HG03565 (cell line): ENCODE measurements around the gene ID2.

Experiments used
- ATAC-seq: cut with Tn5 transposase; IDR thresholded peaks from one replicate; pipeline ENCODE4 v1.9.1; 2021; ENCODE audit warnings: mild to moderate bottlenecking, moderate library complexity; ENCODE audit not compliant: unreplicated experiment

Gene ID2

DNA sequence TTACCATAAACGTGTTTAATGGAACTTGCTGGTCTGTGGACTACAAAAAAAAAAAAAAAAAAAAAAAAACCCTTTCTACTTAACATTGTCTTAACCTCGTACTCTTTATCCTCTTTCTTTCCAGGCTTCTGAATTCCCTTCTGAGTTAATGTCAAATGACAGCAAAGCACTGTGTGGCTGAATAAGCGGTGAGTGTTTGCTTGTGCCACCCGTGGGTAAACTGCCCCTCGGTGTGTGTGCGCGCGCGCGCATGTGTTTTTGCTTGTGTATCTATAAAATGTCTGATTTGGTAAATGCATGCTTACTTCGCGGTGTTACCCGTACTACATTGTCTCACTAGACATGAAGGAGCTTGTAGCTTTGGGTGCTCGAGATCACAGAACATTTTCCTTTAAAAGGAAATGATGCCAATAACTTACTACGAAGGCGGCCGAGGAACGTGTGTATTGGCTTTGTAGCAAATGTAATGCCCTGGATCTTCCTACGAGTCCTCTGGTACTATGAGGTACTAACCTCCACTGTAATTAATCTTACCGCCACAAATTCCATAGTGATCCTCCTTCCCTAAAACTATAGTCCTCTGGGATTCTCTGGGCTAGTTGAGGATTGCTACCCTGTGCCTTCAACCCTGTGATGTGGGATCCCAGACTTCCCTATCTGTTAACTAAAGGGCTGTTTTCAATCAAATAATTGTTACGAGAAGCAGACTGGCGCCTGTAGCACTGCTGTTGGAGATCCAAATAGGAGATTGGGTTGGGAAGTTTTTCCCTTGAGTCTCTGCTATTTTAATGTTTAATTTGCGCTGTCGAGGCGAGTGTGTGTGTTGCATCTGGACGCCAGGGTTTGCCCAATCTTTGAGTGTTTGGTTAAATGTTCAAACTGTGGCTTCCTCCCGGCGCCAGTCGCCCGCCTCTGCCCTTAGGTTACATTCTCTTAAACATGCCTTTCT is 1.1 kb downstream of the ID2 start:
- ATAC-seq: no peak

DNA sequence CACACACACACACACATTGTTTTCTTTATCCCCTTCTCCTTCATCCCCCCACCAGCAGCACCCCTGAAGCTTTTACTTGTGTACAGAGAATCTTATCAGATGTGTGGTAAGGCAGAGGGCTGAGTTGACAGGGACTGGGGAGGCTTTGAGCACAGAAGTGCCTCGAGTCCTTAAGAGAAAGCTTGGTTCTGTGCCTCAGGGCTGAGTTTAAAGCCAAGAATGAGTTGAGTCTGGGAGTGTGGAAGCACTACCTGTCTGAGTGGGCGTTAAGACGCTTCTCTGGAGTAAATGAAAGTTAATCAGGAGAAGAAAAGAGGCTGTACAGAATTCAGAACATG is 2.7 kb downstream of the ID2 start:
- no peak for ATAC-seq

DNA sequence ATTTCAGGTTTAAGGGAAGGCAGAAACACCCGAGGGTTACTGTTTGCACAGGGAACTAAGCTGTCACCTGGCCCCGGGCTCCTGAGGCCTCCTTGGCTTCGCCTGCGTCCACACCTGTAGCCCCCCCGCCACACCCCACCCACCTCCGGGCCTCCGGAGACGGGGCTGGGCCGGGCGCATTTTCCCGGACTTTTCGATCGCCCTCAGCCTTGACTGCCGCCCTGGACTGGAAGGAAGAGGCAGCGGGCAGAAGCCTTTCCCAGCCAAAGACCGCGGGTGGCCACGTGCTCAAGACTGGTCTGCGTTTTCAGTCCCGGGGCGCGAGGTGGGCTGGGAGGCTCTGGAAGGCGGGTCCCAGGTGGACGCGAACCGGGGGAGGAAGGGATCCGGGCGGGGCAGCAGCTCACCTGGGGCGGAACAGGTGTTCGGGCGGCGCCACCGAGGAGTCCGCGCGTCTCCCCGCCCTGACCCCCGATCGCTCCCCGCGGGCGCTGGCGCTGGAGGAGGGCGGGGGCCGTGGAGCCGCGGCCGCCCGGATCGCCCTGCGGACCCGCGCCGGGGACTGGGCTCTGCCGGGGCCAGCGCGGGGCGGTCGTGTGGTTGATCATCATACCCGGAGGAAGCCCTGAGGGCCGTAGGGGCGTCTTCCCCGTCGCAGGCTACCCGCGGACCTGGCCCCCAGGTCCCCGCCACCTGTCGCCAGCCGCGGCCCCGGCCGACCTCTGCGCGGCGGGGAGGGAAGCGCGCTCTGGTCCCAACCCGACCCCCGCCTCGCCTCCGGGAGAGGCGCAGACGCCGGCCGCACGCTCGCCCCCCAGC is 3.2 kb downstream of the ID2 start:
- ATAC-seq: no peak

DNA sequence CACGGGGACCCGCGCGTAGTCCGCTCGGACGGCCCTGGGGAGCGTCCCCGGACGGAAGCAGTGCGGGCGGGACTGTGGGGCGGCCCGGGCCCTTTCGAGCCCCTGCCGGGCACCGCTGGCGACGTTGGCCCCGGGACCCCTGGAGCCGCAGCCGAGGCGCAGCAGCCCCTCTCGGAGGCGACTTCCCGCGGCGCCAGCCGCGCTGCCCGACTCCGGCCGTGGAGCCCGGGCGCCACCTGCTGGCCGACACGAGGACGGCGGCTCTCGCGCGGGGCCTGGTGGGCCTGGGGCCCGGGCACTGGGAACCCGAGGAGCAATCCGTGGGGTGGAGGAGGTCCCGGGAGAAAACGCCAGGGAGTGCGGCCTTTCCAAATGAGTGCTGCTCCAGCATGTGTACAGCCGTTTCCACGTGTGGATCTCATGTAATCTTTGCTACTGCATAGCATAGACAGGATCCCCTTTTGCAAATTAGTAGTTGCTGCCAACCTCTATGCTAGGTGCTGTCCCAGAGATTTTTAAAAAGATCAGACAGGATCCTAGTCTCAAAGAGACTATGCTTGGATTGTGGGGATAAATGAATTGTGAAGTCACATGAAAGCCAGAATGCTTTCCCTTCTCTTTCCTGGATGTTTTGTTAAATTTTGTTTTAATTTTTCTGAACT is 4.0 kb downstream of the ID2 start:
- ATAC-seq: no peak

DNA sequence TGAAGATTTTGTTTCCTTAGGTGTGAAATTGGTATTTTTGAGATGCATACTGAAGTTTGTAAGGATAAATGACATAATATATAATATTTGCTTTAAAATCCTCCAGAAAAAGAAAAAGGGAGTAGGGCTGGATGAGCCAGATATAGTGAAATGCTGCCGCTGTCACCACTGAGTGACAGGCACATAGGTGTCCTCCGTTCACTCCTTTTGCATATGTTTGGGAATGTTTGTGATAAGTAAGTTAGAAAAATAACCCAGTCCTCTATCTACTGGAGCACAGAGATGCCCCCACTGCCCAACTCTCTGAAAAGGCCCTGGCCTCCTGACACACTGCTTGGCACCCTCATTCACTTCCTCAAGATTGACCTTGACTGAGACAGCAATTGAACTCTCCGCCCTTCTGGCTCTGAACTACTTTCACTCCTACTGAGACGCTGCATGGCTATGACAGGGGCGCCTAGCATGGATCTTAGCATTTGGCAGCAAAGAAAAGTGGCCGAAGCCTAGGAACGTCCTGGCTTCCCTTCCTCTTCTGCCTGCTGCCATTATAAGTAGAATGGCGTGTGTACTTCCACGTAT is 10.1 kb downstream of the ID2 start:
- no peak for ATAC-seq

DNA sequence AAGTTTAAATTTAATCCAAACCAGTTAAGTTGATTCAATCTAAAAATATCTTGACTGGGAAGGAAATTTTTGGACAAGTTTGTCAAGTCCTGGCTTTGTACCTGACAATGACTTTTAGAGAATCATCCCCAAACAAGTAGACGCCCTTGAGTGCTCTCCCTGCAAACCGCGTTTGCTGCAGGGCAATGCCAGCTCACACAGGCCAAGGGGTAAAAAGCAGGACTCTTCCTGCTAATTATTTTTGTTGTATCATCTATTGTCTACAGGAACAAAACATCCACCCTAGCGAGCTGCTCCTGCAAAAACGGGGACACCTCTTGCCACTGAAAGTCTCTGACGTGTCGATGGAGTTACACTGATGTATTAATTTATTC is 10.9 kb downstream of the ID2 start:
- ATAC-seq: no peak

DNA sequence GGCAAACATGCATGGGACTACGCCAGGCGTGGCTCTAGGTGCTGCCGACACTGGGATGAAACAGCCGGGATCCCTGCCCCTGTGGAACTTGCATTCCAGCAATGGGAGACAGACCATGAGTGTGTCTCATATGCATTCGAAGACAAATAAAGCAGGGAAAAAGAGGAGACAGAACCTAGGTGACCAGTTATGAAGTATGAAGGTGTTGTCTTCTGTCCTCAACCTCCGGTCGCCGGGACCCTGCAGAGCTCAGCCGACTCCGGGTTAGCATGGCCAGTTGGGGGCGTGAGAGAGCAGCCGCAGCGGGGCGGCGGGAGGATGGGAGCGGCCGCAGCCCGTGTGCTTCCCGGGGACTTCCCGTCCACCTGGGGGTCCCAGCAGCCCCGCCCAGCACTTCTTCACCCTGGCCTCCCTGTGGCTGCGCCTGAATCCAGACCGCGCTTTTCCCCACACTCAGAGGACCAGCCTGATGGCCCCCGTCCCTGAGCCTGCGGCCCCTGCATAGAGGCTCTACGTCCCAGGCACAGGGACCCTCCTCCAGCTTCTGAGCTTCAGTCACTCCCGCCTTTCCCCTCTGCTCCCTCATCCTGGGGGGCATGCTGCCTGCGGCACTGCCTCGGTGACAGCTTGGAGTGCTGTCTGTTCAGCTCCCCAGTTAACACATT is 11.4 kb downstream of the ID2 start:
- no peak for ATAC-seq

DNA sequence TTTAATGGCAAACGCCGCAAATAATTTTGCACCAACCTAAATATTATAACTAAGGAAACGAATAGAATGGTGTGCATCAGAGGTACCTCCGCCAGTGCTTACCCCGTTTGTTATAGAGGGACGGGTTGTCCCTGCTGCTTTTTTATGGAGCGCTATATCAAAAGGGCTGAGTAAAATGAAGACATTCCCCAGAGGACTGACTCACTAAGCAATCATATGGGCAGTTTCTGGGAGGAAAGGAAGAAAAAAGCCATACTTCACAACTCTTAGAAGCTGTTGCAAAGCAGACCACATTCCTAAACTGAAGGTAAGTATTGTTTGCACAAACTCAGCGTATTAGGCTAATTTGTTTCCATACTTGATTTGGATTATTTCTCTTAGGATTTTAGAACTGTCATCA is 12.9 kb downstream of the ID2 start:
- no peak for ATAC-seq

DNA sequence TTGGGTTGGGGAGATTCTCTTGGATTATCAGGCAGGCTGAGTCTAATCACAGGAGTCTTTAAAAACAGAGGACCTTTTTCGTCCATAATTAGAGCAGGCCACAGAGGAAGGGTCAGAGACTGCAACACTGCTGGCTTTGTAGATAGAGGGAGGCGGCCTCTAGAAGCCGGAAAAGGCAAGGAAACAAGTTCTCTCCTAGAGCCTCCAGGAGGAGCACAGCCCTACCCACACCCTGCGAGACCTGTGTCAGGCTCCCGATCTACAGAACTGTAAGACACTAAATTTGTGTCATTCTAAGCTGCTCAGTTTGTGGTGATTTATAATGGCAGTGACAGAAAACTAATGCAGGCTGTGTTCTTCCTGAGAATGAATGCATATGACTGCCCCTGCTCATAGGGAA is 15.3 kb downstream of the ID2 start:
- ATAC-seq: no peak

DNA sequence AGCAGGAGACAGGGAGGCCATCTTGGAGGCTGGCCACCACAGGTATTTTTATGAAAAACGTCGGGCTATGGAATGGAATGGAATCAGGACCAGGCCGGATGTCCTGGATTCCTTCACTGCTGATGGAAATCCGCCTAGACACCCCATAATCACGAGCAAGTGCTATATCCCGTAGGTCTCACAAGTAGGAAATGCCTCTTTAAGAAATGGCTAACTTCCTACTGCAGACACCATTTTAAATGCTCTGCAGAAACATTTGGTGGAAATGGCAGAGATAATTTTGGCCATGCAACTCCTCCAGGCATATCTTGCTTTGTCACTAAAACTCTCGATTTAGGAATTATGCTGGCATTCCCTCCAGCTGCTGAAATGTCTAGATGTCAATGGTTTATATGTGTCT is 18.0 kb downstream of the ID2 start:
- no peak for ATAC-seq

DNA sequence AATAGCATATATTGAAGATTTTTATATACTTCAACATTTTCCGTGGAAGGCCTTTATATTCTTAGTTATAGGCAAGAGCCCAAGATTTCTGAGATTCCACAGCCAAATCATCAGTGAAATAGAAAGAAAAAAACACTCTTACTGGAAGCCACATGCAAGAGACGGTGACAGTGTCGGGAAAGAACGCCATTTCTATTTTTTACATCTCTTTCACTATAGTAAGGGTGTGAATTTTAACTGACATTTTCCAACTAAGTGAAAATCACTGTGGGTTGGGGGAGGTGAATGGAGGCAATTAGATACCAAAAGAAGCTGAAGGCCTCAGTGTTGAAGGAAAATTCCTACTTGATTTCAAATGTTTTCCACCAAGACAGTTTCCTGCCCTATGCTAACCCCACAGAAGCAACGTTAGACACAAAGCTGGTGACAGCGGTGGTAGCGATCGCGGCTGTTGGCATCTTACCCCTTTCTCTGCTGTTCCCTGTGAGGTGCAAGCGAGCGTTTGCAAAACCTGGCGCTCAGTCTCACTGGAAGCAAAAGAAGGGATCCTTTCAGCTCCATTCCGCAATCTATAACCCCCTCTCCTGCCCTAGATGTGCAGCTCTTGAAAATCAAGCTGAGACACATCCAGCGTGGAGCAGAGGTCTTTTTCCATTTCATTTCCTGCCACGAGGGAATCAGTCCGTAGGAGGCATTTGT is 20.0 kb downstream of the ID2 start:
- no peak for ATAC-seq

DNA sequence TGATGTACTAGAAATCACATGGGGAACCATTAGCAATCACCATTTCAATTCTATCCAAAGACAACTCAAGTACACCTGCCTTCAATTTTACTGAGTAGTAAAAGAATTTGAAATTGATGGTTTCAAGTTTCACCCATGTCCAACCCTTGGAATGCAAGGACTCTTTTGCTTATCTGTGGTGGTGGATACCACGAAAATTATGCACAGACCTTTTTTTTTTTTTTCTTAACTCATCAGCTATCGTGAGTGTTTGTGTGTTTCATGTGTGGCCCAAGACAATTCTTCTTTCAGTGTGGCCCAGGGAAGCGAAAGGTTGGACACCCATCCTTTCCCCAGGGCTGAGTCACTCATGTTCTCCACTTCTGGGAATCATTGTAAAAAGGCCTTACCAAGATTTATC is 23.1 kb downstream of the ID2 start:
- no peak for ATAC-seq

DNA sequence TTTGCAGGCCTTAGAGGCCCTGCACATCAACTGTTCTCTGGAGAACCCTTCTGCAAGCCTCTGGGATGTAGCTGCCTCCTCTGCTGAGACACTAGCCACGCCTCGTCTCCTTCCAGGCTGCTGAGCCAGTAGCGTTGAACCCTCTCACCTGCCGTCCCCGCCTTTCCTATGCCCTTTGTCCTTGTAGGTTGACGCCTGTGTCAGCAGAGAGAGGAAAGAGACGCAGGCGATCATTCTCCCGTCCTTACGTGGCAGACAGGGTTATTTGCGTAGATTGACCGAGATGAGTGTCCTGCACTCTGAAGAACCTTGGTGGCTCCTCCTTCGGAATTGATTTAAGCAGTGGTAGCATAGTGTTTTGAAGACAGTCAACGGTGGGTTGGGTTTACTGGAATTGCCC is 27.8 kb downstream of the ID2 start:
- ATAC-seq: no peak

DNA sequence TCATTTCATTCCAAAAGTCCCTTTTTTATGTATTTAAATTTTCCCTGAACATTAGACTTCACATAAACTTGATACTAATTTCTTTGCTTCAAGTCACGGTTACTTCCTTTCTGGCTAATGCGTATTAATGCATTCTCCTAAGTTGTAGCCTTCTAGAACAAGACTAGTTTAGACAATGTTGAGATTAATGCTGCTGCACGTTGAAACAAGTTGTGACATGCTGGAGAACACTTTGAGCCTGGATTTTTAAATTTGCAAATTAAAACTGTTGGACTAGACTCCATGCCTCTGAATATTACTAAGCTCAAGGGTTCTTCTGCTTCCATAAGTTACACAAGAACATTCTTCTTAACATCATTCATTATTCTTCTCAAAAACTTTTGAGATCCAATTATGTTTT is 29.1 kb downstream of the ID2 start:
- no peak for ATAC-seq

DNA sequence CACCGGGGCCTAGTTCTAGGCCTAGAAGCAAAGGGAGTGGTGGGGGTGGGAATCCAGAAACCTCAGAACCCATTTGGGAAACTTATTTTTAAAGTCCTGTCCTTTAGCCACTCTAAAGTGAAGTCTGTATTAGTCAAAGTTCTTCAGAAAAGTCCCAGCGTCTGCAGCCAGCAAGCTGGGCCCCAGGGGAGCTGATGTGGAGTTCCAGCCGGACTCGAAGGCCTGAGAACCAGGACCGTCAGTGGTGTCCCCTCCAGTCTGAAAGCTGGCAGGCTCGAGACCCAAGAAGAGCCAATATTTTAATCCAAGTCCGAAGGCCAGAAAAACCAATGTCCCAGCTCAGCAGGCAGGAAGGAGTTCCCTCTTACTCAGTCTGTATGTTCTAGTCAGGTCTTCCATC is 32.4 kb downstream of the ID2 start:
- no peak for ATAC-seq

DNA sequence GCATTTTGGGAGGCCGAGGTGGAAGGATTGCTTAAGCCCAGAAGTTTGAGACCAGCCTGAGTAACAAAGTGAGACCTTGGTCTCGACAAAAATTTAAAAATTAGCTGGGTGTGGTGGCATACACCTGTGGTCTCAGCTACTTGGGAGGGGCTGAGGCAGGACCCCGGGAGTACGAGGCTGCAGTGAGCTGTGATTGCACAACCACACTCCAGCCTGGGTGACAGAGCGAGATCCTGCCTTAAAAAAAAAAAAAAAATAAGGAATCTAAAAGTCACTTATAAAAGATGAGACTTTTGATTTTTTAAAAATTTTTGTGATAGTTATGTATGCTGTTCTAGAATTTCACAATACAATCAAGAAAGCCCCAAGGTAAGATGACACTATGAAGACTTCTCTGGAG is 33.1 kb downstream of the ID2 start:
- no peak for ATAC-seq

DNA sequence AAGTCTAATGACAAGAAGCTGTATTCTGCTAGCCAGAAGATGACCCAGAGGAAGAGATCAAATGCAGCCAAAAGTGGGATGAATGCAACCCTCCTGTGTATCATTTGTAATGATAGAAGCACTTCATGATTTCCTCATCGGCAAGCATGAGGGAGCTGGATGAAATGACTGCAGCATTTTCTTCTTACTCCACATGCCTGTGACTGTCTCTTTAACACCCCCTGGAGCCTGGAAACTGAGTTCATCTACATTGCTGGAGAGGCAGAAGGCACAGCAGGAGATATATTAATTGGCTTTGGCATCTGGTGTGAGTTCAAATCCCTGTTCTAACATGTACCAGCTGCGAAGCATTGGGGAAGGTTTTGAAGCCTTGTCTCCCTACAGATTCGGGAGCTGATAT is 37.7 kb downstream of the ID2 start:
- no peak for ATAC-seq

DNA sequence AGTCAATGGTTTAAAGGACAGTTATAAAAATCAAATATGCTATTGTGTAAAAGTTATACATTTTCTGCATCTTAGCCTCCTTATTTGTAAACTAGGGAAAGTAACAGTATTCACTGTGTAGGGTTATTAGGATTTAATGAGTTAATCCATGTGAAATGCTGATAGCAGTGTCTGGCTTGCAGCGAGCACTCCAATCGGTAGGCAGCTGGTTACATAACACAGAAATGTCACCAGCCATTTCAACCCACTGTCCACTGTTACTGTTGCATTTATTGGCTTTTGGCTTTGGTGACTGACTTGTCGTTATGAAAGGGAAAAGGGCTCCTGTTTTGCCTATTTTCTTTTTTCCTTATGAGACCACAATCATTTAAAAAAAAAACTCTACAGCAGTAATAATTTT is 38.9 kb downstream of the ID2 start:
- ATAC-seq: no peak

DNA sequence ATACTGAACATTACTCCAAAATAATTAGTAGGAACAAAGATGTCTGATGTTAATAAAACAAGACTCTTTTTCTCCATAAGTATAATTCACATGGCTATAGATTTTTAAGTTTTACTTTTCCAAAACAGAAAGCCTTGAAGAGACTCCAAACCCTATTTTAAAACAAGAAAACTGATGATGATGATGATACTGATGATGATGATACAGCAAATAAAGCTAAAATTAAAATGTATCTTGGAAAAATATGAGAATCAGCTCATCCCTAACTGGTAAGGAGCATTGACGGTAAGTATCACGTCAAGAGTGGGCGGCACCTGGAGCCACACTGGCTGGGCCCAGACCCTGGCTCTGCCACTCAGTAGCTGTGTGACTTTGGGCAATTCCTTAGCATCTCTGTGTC is 39.6 kb downstream of the ID2 start:
- no peak for ATAC-seq

DNA sequence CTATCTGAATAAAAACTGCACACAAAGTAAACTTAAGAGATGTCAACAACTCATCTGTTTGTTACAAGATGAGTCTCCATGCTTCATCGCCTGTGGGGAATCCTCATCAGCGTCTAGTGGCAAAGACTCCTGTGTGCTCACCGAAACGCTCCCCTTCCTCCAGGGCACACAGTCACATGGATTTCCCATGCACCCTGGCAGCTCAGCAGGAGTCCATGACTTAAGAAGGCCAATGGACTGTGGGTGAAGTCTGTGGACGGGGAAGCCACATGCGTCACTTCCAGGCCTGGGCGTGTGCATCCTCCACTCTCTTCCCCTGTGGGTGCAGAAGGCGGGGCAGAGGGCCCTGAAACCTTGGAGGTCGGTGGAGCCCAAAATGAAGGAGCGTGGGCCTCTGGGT is 41.1 kb downstream of the ID2 start:
- ATAC-seq: no peak
